D721Med (cell line): ENCODE results near the gene CCNDBP1.
"Not testable (repeated sequence)": the region's sequence is repeated elsewhere in the genome, so short reads cannot be mapped to it uniquely, and the experiment has no call there.

Experiments
- DNase-seq: peaks from one replicate; pipeline ENCODE4 v3.0.0; 2011; ENCODE audit warnings: low spot score; ENCODE audit not compliant: insufficient read length
- FAIRE-seq: peaks from 2 replicates; lab custom pipeline; 2011; peaks lifted over from hg19 to GRCh38; lab: Jason Lieb, UNC
- CTCF ChIP-seq: IDR thresholded peaks from 2 replicates; pipeline ENCODE4 v1.5.1; 2012; ENCODE audit warnings: mild to moderate bottlenecking, control low read depth; ENCODE audit not compliant: insufficient read depth; ENCODE audit errors: missing control alignments

CCNDBP1 gene

GRCh38 chr15:43153269-43153668, 31.9 kb upstream of the CCNDBP1 start:
- DNase-seq (no peak), FAIRE-seq (no peak)
- TF ChIP-seq CTCF, result no peak

GRCh38 chr15:43165801-43166325, 19.3 kb upstream of the CCNDBP1 start:
- DNase-seq (no peak), FAIRE-seq (no peak)
- TF ChIP-seq CTCF, result no peak

- DNase-seq, FAIRE-seq: not testable (repeated sequence)
Observed at GRCh38 chr15:43167261-43167660, 17.9 kb upstream of the CCNDBP1 start.

GRCh38 chr15:43168192-43169107, 16.8 kb upstream of the CCNDBP1 start:
- no peak for TF ChIP-seq CTCF
- FAIRE-seq (no peak), DNase-seq (no peak)

GRCh38 chr15:43169888-43170287, 15.3 kb upstream of the CCNDBP1 start:
- TF ChIP-seq CTCF, result no peak
- FAIRE-seq (no peak), DNase-seq (no peak)

GRCh38 chr15:43175656-43176309, 9.4 kb upstream of the CCNDBP1 start:
- FAIRE-seq, DNase-seq: not testable (repeated sequence)

- FAIRE-seq, DNase-seq: not testable (repeated sequence)
Observed at GRCh38 chr15:43177147-43177546, 8.1 kb upstream of the CCNDBP1 start.

GRCh38 chr15:43183270-43183669, 1.9 kb upstream of the CCNDBP1 start:
- DNase-seq (no peak), FAIRE-seq (no peak)
- no peak for TF ChIP-seq CTCF
